GM13976 (cell line): ENCODE measurements around the gene PLA2G5.
A peak's percentile ranks its signal among the peaks of the same experiment; 100 is the strongest.

Experiments used
- DNase-seq: peaks from one replicate; pipeline ENCODE4 v3.0.0; 2012; ENCODE audit warnings: low spot score
- in situ Hi-C: fragments of 300-500 bp; cut with MboI; formaldehyde crosslinking; loops from one replicate; pipeline ENCODE4 v1.12.0; 2022; ENCODE audit warnings: low sequenced_read_pairs, mixed read lengths, inconsistent platforms; ENCODE audit not compliant: unreplicated experiment
- TF ChIP-seq, protein P1 (sequence below): IDR thresholded peaks from 2 replicates; pipeline ENCODE4 v1.5.1; 2012; ENCODE audit warnings: borderline replicate concordance, mild to moderate bottlenecking; ENCODE audit not compliant: insufficient read depth; ENCODE audit errors: extremely low read depth, missing control alignments, control extremely low read depth

Gene PLA2G5

DNA sequence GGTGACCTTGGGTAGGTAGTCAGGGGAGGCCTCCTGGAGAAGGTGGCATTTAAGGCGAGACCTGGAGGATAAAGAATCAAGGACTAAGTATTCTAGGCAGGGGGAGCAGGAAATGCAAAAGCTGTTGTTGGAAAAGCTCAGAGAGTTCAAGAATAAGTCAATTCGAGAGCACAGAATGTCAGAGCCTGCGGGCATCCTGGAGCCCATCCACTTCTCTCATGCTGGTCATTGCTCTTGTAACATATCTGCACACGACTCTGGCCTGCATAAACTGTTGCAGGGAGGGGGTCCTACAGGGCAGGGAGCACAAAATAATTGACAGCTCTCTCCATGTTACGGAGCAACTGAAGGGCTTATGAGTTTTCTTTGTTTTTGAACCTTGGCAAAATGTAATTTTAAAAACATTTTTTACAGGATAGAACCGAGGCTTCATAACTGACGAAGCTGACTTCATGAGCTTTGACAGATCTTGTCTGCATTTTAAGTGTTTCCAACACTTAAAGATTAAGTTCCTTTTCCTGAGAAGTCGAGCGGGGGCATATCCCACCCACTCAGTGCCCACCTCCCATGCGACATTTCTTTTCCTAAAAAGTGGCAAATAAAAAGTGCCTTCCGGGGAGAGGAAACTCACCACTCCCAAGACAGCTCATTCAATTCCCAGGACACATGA lies 4.2 kb downstream of the PLA2G5 start:
- TF ChIP-seq, protein P1, sequence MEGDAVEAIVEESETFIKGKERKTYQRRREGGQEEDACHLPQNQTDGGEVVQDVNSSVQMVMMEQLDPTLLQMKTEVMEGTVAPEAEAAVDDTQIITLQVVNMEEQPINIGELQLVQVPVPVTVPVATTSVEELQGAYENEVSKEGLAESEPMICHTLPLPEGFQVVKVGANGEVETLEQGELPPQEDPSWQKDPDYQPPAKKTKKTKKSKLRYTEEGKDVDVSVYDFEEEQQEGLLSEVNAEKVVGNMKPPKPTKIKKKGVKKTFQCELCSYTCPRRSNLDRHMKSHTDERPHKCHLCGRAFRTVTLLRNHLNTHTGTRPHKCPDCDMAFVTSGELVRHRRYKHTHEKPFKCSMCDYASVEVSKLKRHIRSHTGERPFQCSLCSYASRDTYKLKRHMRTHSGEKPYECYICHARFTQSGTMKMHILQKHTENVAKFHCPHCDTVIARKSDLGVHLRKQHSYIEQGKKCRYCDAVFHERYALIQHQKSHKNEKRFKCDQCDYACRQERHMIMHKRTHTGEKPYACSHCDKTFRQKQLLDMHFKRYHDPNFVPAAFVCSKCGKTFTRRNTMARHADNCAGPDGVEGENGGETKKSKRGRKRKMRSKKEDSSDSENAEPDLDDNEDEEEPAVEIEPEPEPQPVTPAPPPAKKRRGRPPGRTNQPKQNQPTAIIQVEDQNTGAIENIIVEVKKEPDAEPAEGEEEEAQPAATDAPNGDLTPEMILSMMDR = no peak
- in situ Hi-C loops = no loop called here
- no peak for DNase-seq

DNA sequence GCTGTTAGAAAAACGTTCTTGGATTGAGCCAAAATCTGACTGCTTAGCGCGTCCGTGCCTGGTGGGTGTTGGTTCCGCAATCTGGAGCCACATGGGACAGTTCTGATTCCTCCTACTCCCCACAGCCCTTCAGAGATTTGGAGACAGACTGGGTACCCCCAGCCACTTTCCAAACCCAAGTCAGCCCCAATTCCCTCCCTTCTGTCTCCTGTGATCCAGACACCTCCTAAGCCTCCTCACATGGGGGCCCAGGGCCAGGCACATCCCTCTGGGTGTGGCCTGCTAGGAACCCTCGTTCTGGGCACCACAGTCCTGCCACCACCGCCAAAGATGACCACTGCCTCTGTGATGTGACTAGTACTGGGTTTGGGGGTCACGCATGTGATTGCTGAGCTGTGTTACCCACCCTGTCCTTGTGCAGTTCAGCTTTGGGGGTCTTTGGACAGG lies 4.8 kb downstream of the PLA2G5 start:
- in situ Hi-C loops = no loop called here
- no peak for DNase-seq
- TF ChIP-seq, protein P1 = no peak

DNA sequence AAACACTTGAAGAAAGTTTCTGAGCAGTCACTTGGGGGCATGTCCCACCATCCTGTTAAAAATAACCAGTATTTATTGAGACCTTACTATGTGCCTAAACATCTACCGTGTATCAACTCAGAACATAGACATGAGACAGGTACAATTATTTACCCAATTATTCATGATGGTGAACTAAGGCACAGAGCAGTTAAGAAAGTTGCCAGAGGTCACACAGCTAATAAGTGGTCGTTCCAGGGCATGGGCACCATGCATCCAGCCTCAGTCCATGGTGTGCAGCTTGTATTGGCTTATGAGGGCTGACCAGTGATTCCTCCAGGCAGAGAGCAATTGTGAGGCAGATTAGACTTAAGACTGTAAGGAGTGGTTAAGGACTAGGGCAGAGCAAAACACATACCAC lies 5.4 kb downstream of the PLA2G5 start:
- in situ Hi-C loops = no loop called here
- DNase-seq = no peak
- TF ChIP-seq, protein P1 = no peak

DNA sequence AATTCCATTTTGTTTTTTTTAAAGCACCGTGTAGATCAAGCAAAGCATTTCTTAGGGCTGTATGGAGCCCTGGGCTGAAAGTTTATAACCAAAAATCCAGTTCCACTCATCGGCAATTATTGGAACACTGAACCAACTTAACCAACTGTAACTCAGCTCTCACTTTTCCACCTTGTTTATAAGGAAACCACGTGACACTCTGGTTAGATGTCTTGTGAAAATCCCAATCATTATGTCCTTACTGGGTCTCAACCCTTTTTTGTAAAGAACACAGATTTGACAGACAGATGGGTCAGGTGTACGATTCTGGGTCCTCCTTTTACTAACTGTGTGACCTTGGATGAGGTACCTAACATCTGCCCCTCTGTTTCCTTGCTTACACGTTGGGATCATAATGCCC lies 6.2 kb downstream of the PLA2G5 start:
- in situ Hi-C loops = no loop called here
- TF ChIP-seq, protein P1 = no peak
- no peak for DNase-seq

DNA sequence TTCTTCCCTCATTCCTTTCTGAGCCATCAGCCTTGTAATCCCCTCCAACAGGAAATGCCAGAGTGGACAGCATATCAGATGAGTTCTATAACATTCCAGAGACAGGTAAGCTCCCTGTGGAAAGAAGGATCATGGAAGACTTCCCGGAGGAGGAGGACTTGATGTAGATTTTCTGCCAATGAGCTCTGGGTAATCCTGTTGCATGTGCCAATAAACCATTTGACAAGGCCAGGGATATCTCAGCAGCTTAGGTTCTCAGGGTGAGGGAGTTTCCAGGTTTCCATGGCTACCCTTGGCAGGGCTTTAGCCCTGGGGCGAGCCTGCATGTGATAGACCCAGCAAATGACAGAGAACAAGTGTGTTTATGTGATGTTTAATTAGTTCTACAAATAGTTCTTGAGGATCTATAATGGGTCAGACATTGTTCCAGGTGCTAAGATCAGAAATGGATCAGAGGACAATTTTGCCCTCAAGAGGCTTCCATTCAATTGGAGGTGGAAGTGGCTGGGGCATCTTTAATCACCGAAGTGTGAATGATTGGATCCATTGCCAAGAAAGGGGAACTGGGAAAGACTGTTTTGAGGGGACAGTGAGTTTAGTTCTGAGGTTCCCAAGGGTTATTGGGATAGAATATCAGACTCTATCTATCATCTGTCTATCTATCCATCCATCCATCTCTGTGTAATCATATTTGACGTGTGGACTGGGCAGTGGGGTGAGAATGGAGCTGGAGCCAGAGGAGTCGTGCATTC lies 6.9 kb downstream of the PLA2G5 start:
- no peak for DNase-seq
- TF ChIP-seq, protein P1 = no peak
- in situ Hi-C loops = no loop called here

DNA sequence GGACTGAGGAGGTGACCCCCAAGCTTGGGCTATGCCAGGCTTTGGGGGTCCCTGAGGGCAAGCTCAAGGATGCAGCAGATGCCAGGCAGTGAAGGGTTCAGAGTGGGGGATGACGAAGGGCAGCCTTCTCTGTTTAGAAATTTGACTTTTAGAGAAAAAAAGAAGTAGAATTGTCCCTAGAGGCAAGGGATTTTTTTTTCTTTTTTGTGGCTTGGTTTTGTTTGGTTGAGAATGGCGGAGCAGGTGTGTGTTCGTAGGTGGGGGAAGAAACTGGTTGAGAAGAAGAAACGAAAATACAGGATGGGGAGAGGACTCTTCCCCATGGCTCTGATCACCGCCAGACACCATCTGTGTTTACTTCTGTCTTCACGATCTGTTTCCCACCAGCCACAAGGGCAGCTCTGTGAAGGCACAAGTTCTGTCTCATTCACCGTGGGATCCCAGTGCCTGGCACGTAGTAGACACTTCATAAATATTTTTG lies 8.2 kb downstream of the PLA2G5 start:
- in situ Hi-C loops = no loop called here
- TF ChIP-seq, protein P1 = no peak
- peak; percentile 64 for DNase-seq

DNA sequence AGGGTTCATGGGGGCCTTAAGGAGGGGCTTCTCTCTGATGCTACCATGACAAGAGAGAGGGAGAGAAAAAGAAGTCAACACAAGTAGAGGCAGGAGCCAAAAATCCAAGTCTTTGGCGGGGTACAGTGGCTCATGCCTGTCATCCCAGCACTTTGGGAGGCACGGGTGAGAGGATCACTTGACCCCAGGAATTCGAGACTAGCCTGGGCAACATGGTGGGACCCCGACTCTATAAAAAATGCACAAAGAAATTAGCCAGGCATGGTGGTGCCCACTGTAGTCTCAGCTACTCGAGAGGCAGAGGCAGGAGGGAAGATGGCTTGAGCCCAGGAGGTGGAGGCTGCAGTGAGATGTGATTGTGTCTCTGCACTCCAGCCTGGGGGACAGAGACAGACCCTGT lies 8.7 kb downstream of the PLA2G5 start:
- TF ChIP-seq, protein P1 = no peak
- in situ Hi-C loops = no loop called here
- DNase-seq = no peak
